Left cardiac atrium (tissue), 4 donors: Measurements from ENCODE around the gene ACLY. TPM values are rescaled to one million over a fixed set of nuclear protein-coding genes. Genes with fewer than 3 reads are reported as not detected.

ENCODE experiments used
- ATAC-seq, 2 donors: fragments of 200-7000 bp; cut with Tn5 transposase; one replicate each; pipeline ENCODE4 v1.9.1; 2020; ENCODE audit warnings: mild to moderate bottlenecking in 2 of 2, moderate library complexity in 2 of 2
- DNase-seq: peaks from one replicate; pipeline ENCODE4 v3.0.0-alpha.2; 2020
- intact Hi-C, 2 donors: fragments of 100-400 bp; cut with DNase I; formaldehyde crosslinking; loops; one replicate each; pipeline versions ENCODE4 v1.14.1 to v1.15.1; 2022 to 2023
- long read RNA-seq: library from polyadenylated mRNA; unstranded; transcript quantifications from one replicate; pipeline ENCODE4 v2.0.0, GENCODE V29; 2021
- total RNA-seq, 2 donors: library from RNA; stranded (reverse); fragmentation: NEBNext Ultra II Directional; extraction: Animal tissue kit (Norgen Biotek cat#: 25700); gene quantifications; one replicate each; pipeline ENCODE4 v1.2.1, GENCODE V29; 2021
- donor health status: DM: no; HTN: yes; CAD: no.
- donor health status: DM: no; HTN: yes; CAD: no; lungs with severe emphysema.
- donor health status: DM: yes; HTN: yes; CAD: no.
- donor health status: Dilated cardiomyopathy.

Gene ACLY
- total RNA-seq, result 10 to 100 TPM; 58.7 to 72.2 TPM
- long read RNA-seq, full-length matches to known transcripts, result 48 of 72 reads
- long read RNA-seq, partial matches to known transcripts, result 16 of 72 reads
- long read RNA-seq, other reads (novel, unspliced or antisense), result 8 of 72 reads

DNA sequence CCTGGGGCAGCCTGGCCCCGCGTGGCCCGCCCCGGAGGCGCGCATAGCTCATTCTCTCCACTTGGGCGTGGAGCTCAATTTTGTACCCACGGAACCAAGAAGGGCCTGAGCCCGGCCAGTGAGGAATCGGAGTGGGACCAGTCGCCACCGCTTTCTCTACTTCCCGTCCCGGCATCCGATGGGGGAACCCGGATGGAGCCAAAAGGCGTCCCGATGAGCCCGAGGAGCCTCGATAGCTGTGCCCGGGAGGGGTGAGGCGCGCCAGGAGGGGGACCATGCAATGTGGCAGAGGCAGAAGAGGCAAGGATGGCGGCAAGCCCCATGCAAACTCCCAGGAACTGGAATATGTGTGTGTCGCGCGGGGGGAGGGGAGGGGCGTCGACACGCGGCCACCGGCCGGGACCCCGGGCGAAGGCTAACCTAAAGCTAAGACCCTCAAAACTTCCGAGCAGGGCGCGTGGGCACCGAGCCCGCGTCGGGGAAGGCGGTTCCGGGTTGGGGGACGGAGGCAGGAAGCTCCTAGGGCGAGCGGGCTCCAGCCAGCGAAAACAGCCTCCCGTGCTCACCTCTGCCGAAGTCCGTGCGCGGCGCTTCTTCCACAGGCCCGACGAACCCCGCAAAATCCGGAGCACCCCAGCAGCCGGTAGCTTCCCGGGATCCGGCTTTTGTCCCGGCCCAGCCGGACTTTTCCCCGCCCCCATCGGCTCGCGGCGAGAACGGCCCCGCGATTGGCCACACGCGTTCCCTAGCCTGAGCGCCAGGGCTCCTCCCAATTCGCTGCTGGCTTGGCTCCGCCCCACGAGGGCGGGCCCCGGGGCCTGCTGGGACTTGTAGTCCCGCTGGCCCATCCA, at the start of gene ACLY:
Gene ACLY, minus strand, starts transcription at position 638 of the 851 bp plus-strand sequence. CDS start 5,078 bp downstream, outside the sequence.
- DNase-seq (peak; percentile 97), ATAC-seq (peak; percentile 96 to 98)
- intact Hi-C loops, result no loop called here

DNA sequence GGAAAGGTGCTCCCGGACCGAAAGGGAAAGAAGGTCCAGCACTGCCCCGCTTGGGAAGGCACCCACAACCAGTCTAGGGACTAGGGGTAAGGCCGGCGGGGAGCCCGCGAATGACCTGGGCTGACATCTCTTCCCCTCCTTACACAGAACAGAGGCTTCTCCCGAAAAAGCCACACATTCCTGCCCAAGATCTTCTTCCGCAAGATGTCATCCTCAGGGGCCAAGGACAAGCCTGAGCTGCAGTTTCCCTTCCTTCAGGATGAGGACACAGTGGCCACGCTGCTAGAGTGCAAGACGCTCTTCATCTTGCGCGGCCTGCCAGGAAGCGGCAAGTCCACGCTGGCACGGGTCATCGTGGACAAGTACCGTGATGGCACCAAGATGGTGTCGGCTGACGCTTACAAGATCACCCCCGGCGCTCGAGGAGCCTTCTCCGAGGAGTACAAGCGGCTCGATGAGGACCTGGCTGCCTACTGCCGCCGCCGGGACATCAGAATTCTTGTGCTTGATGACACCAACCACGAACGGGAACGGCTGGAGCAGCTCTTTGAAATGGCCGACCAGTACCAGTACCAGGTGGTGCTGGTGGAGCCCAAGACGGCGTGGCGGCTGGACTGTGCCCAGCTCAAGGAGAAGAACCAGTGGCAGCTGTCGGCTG, 49.3 kb upstream of the ACLY start:
- intact Hi-C loops, result loop anchor here (5.0 to 10.0 kb wide), 2 partner anchors 49 to 57 kb away; partner anchors contain the start of genes DNAJC7 (in 1 of the 2) and NKIRAS2 (in 1 of the 2)
- DNase-seq (no peak), ATAC-seq (no peak)

DNA sequence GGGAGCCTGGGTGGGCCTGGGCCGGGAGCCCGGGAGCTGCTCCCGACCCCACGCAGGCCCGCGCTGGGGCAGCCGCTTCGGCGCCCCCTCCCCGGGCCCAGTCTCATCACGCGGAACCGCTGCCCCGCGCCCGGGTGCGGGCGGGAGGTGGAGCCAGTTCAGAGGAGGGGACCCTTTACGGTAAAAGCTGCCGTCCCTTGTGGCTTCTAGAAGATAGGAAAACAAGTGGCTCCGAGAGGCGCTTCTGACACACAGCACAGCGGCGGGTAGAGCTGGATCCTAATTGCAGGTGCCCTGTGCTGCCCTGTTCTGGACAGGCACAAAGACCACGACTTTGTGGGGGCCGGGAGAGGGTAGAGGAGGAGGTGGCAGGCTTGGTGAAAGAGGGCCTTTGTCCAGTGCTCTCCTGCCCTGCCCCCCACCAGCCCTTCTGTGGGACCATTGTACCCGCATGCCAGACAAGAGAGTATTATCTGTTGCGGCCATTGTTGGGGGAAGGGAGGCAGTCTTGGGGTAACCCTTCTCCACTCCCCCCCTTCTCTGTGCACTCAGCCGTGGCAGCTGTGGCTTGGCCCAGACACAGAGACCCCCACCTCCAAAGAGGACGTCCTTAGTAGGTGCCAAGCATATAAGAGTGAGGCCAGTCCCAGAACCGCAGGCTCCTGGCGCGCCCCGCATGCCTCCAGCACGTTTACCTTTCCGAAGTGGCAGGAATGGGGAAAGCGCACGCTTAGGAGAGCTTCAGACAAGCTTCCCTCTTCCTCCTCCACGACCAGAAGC, 48.6 kb upstream of the ACLY start:
- intact Hi-C loops, result loop anchor here (5.0 to 10.0 kb wide), 2 partner anchors 50 to 57 kb away; partner anchors contain the start of genes DNAJC7 (in 1 of the 2) and NKIRAS2 (in 1 of the 2)
- no peak for DNase-seq
- ATAC-seq, result peak in 1 of 2 donors; percentile 24

DNA sequence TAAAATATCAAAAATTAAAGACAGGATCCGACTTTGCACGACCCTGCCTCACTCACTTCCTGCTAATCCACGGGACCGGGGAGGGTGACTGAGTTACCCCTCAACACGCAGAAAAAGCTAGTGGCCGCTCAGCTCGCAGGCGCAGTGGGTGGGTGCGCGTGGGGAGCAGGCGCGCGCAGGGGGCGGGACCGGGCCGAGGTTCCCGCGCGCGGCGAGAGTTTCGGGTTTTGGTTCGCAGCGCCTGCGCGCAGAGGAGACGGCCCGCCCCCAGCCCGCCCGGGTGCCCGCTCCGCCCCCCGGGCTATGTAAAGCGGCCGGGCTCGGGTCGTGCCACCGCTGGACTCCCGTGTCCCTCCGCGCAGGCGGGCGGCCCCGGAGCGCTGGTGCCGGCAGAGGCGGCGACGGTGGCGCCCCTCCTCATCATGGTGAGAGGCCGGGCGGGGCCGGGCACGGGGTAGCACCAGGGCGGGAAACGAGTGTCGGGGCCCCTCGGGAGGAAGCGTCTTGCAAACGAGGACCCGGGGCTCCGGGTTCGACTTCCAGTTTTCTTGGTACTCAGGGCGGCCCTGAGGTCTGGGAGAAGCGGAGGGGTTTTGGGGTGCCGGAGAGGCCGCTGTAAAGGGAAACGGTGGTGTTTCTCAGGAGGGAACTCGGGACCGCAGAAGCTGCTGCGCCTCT, 47.9 kb upstream of the ACLY start, which contains the start of gene CNP:
Gene CNP, plus strand, starts transcription at position 333 of the 678 bp plus-strand sequence. Its CDS starts 90 bp downstream, at position 423.
- intact Hi-C loops, result loop anchor here (5.0 to 10.0 kb wide), 2 partner anchors 51 to 58 kb away; partner anchors contain the start of genes DNAJC7 (in 1 of the 2) and NKIRAS2 (in 1 of the 2)
- DNase-seq (peak; percentile 93), ATAC-seq (peak; percentile 94 to 95)

DNA sequence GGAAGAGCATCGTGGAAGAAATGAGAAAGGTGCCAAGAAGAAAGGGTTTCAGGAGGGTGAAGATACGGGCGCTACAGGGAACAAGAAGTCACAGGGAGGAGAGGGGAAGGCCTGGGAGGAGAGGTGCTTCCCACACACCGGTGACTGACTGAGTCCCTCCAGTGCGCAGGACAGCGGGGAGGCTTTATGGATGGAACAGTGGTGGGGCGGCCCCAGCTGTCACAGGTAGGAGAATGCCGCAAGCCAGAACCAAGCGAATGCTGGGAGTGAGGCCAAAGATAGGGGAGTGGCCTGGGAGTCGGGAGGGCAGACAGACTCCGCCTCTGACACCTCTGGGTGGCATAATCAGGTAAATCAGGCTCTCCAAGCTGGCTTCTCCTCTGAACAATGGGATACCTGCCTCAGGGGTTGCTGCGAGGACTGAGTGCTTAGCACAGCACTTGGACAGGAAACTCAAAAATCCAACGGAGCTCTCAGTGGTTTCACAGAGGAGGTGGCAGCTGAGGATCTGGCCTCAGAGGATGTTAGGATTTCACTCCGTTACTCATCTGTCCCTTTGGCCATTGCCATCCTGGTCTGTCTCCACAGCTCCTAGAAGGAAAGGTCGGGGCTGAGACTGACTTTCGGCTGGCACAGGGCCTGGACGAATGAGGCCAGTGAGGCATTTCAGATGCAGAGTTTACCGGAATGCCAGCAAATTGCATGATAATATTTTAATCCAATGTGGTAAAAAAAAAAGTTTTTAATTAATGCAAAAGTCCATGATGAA, 47.1 kb upstream of the ACLY start:
- DNase-seq (peak; percentile 60), ATAC-seq (peak; percentile 31 to 58)

DNA sequence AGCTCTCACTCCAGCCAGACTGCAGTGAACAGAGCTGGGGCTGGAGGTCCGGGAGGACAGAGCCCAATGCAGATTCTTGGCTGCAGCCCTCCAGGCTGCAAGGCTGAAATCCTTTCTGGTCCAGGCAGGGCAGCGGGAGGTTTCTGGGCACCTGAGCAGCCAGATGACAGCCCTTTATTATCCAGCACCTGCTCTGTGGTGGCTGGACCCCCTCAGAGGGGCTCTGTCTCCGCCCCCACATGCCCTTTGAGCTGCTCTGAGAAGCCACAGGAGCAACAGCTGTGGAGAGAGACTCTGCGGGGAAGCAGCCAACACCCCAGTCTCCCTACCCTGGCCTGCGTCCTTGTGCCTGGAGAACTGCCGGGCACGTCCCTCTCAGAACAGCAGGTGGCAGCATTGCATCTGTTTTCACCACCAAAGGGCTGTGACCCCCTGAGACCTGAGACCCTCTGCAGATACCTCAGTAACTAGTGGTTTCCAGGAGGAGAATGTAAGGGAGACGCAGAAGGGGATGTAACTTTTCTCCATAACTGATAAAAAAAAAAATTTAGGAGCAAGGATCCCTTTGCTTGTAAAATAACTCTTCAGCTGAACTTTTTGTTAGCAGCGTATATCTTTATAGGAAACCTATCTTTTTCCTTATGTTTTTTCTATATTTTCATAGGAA, 44.1 kb upstream of the ACLY start:
- intact Hi-C loops, result loop anchor here (2.0 to 10.0 kb wide), 3 partner anchors 62 to 154 kb away; partner anchors contain the start of gene NKIRAS2 (in 1 of the 2)
- DNase-seq (peak; percentile 75), ATAC-seq (peak; percentile 8 to 13)

More for the DNA sequence above, 47.1 kb upstream of the ACLY start:
- intact Hi-C loops, result loop anchor here (5.0 to 10.0 kb wide), 2 partner anchors 51 to 59 kb away; partner anchors contain the start of genes DNAJC7 (in 1 of the 2) and NKIRAS2 (in 1 of the 2)

DNA sequence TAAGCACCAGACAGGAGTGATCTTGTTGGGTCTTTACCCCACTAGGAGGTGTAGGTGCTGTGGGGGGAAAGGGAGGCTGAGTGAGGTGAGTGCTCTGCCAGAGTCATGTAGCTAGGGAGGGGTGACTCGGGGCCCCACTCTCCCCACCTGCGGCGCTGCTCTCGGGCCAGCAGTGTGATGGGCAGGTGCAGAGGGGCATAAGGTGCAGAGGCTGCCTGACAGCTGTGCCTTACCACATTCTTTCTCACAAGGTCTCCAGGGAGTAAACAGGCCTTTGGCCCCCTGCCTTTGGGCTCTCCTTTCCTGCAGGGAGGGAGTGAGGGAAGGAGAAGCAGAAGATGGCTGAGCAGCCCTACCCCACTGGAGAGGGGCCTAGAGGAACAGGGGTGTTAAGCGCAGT, 43.4 kb upstream of the ACLY start:
- ATAC-seq (no peak), DNase-seq (no peak)
- intact Hi-C loops, result loop anchor here (2.0 to 10.0 kb wide), 3 partner anchors 63 to 155 kb away; partner anchors contain the start of gene NKIRAS2 (in 1 of the 2)

DNA sequence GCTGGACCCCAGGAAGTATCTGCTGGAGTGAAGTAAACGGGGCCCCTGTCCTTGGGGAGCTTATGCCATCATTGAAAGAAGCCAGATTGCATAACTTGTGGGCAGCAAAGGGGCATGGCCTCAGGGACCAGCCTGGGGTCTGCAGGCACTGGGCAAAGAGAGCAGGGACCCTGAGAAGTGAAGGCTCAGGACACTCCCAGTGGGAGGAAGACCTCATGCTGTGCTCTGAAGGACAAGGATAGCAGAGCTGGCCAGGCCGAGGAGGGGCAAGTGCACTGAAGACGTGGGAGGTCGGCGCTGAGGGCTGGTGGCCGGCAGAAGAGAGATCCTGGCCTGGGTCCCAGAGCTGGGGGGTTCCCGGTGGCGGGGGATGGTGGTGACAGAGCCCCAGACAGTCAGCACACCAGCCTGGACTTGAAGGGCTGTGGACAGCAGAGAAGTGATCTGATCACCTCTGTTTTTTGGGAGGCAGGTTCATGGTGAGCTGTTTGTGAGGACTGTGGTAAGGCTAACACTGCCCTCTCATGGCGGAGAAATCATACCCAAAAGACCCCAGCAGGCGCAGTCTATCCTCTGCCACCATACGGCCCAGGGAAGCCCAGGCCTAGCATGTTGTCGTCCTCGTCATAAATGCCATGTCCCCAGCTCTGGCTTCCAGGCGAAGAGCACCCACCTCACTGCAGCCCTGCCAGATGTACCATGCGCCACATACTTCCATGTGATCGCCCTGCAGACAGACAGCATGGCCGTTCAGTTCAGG, 40.8 kb upstream of the ACLY start:
- intact Hi-C loops, result loop anchor here in 1 of 2 donors (5.0 to 10.0 kb wide), 2 partner anchors 65 to 158 kb away; partner anchors contain the start of gene NKIRAS2
- DNase-seq (no peak), ATAC-seq (peak; percentile 53 to 64)

DNA sequence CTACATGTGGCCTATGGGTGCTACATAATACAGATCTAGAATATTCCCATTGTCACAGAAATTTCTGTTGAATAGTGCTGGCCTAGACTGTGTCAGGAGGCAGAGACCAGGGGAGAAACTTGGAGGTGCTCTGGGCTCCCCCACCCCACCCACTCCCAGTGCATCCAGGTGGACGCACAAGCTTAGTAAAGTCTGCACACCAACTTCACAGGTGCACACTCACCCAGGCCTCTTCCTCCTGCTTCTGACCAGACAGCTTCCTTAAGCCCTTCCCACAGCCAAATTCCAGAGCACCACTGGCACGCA, 40.2 kb upstream of the ACLY start:
- intact Hi-C loops, result no loop called here
- no peak for ATAC-seq
- DNase-seq, result no peak

DNA sequence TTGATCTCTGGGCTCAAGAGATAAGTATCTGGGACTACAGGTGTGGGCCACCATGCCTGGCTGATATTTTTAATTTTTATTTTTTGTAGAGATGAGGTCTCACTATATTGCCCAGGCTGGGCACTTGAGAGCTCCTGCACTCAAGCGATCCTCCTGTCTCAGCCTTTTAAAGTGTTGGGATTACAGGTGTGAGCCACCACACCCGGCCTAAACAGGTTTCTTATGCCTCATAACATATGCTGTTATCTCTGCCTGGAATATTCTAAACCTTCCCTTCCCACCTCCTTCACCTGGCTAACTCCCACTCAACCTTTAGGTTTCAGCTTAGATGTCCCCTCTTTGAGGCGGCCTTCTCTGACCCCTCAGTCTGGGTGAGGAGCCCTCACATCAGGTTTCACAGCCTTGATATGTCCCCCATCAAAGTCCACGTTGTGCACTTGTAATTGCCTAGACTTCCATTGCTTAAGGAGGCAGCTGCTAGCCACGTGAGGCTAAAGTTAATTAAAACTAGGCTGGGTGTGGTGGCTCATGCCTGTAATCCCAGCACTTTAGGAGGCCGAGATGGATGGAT, 39.2 kb upstream of the ACLY start:
- ATAC-seq (no peak), DNase-seq (no peak)
- intact Hi-C loops, result no loop called here

DNA sequence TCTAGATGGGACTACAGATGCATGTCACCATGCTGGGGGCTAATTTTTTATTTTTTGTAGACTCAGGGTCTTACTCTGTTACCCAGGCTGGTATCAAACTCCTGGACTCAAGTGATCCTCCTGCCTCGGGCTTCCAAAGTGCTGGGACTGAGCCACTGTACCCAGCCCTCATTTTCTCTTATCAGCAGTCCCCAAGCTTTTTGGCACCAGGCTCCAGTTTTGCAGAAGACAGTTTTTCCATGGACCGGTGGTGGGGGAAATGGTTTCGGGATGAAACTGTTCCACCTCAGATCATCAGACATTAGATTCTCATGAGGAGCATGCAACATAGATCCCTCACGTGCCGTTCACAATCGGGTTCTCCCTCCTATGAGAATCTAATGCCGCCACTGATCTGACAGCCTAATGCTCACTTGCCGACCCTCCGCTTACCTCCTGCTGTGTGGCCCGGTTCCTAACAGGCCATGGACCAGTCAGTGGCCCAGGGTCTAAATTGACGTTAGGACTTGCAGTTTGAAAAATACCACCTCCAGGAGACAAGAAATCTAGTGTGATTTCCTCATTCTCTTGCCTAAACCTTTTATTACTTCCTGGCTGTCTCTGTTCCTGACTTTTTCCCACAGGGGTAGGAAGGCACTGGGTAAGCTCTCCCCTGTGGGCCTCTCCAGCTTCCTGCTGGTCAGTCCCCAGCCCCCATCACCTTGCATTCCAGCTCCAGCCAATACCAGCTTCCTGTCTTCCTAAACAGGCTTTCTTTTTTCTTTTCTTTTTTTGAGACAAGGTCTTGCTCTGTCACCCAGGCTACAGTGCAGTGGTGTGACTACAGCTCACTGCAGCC, 38.5 kb upstream of the ACLY start:
- DNase-seq, result no peak
- intact Hi-C loops, result no loop called here
- ATAC-seq, result no peak

DNA sequence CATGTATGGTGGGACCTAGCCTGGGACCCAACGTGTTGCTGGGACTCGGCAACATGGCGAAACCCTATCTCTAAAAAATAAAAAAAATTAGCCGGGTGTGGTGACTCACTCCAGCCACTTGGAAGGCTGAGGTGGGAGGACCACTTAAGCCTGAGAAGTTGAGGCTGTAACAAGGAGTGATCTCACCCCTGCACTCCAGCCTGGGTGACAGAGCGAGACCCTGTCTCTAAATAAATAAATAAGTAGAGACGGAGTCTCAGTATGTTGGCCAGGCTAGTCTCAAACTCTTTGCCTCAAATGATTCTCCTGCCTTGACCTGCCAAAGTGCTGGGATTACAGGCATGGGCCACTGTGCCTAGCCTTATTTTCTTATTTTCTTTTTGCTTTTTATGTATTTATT, 37.8 kb upstream of the ACLY start:
- no peak for DNase-seq
- intact Hi-C loops, result no loop called here
- ATAC-seq, result no peak

DNA sequence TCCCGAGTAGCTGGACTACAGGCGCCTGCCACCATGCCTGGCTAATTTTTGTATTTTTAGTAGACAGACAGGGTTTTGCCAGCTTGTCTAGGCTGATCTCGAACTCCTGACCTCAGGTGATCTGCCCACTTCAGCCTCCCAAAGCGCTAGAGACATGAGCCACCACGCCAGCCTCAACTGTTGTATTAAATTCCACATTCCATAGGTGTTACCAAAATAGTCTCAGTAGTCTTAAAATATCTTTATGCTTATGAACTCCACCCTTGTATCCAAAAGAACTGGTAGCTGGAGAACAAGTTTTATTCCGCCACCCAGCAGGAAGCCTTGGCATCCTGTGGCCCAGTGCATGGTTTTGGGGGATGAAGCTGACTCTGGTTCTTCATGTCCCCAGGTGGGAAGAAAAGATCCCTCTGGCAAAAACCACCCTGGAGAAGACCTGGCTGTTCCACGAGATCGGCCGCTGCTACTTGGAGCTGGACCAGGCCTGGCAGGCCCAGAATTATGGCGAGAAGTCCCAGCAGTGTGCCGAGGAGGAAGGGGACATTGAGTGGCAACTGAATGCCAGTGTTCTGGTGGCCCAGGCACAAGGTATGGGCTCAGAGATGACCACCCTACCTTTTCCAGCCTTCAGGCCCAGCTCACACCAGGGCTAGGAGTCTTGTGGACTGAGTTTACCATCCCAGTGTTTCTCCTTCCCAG, 30.2 kb upstream of the ACLY start:
- ATAC-seq, result no peak
- intact Hi-C loops, result no loop called here
- no peak for DNase-seq

DNA sequence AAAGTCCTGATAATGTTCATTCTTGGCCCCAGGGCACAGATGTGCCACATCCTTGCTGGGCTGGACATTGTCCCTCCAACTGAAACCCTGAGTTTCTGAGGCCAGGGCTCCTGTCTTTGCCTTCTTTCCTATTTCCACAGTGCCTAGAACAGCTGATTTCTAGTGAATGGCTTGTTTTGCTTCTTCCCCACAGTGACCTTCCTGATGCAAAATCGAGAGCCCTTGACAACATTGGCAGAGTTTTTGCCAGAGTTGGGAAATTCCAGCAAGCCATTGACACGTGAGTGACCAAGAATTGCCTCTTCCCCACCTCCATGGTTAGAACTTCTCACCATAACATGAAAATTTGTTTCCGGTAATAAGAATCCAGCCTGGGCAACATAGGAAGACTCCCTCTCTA, 26.2 kb upstream of the ACLY start:
- DNase-seq (no peak), ATAC-seq (peak in 1 of 2 donors; percentile 63)
- intact Hi-C loops, result no loop called here
